ENCODE measurements around the gene RREB1.

DNA sequence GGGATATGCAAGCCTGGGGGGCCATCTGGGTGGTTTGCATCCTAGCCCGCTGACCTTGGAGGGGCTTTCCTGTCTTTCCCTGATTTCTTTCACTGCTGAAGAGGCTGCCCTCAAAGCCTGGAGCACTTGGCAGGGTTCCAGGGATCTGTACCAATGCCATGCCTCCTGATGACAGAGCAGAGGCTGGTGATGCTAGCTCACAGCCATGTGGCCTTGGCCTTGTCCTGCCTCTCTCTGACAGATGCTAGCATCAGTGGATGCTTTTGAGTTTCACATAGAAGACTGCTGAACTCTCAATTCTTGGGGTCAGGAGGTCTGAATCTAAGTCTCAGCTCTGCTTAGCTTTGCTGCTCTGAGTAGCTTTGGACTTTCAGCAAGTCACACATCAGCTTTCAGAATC, 21.9 kb upstream of the RREB1 start:
- TF ChIP-seq CTCF (conservative IDR thresholded peaks at IDR 0.05; ENCODE audit: low read depth, low read length) (no peak), MXI1 (IDR thresholded peaks at IDR 0.05; ENCODE audit: borderline replicate concordance, low read depth, low read length) (0 out of 2 replicates have a peak, but pooled peaks have one; percentile 26), MAFK (IDR thresholded peaks at IDR 0.05; ENCODE audit: low read depth, low read length) (no peak), CEBPB (IDR thresholded peaks at IDR 0.05; ENCODE audit: low read depth, low read length) (no peak), RAD21 (IDR thresholded peaks at IDR 0.05; ENCODE audit: low read length) (no peak), RFX5 (IDR thresholded peaks at IDR 0.05; ENCODE audit: low read depth, low read length) (no peak), SMC3 (IDR thresholded peaks at IDR 0.05; ENCODE audit: low read depth, low read length) (no peak)
- TF ChIP-seq, protein P1, sequence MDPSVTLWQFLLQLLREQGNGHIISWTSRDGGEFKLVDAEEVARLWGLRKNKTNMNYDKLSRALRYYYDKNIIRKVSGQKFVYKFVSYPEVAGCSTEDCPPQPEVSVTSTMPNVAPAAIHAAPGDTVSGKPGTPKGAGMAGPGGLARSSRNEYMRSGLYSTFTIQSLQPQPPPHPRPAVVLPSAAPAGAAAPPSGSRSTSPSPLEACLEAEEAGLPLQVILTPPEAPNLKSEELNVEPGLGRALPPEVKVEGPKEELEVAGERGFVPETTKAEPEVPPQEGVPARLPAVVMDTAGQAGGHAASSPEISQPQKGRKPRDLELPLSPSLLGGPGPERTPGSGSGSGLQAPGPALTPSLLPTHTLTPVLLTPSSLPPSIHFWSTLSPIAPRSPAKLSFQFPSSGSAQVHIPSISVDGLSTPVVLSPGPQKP (IDR thresholded peaks at IDR 0.05; ENCODE audit: borderline replicate concordance, low read depth, low read length) = no peak
